ENCODE results near the gene MAN2B2. TPM values are rescaled to one million over a fixed set of nuclear protein-coding genes. Genes with fewer than 3 reads are reported as not detected.

The MAN2B2 gene
- total RNA-seq, 1 experiment from 2014 or later, result 20.5 TPM

DNA sequence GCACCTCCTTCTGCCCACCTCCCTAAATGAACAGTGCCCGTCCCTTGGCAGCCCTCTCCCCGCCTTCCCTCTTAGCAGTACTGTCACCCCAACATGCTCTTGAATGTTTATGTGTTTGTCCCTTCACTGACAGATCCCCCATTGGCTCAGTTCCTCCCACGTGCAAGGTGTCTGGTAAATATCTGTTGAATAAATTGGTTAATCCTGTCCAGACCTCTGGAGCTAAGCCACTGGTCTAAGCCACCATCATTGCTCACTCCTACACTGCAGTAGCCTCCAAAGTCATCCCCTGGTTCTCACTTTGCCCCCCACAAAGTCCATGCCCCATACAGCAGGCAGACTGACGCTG lies 26.1 kb upstream of the MAN2B2 start:
- H3K36me3 Mint-ChIP-seq (ENCODE audit: insufficient read depth, unreplicated experiment), result no peaks in the 10 kb centered on the region
- H3K4me3 ChIP-seq (ENCODE audit: low read depth, low read length), result no peak overlapping the region
- no TSS peak for BruUV-seq (replicated peaks)
- H3K27me3 ChIP-seq (replicated peaks; ENCODE audit: control insufficient read depth, insufficient read depth, low read length), result no peaks in the 10 kb centered on the region
- no peaks in the 10 kb centered on the region for H3K4me1 ChIP-seq
- H3K4me3 Mint-ChIP-seq (ENCODE audit: unreplicated experiment), result no peak overlapping the region
- DNase-seq, result no peak
- no peaks in the 10 kb centered on the region for H3K36me3 ChIP-seq (ENCODE audit: control insufficient read depth, insufficient read depth, low read length)
- peaks cover 10% of the 10 kb centered on the region for H3K9me3 Mint-ChIP-seq (ENCODE audit: unreplicated experiment)
- H3K27me3 Mint-ChIP-seq (ENCODE audit: insufficient read depth, unreplicated experiment), result peaks cover 20% of the 10 kb centered on the region
- H3K4me1 Mint-ChIP-seq (ENCODE audit: low read depth, unreplicated experiment), result no peaks in the 10 kb centered on the region
- peaks cover 3% of the 10 kb centered on the region; the same call in 1 of the 2 replicates for H3K9me3 ChIP-seq
- CTCF ChIA-PET, result interaction anchor here (0.6 kb wide), 1 partner anchor 523 kb away, joined by 4 read pairs; no protein-coding TSS in a partner anchor
- intact Hi-C loops (cut with micrococcal nuclease; ENCODE audit: unreplicated experiment), result loop anchor here (2.0 kb wide), 1 partner anchor 204 kb away; no protein-coding TSS in a partner anchor
- H3K27ac Mint-ChIP-seq (ENCODE audit: unreplicated experiment), result no peak overlapping the region
- POLR2A ChIA-PET, result no interaction called here
- TF ChIP-seq, protein P1, sequence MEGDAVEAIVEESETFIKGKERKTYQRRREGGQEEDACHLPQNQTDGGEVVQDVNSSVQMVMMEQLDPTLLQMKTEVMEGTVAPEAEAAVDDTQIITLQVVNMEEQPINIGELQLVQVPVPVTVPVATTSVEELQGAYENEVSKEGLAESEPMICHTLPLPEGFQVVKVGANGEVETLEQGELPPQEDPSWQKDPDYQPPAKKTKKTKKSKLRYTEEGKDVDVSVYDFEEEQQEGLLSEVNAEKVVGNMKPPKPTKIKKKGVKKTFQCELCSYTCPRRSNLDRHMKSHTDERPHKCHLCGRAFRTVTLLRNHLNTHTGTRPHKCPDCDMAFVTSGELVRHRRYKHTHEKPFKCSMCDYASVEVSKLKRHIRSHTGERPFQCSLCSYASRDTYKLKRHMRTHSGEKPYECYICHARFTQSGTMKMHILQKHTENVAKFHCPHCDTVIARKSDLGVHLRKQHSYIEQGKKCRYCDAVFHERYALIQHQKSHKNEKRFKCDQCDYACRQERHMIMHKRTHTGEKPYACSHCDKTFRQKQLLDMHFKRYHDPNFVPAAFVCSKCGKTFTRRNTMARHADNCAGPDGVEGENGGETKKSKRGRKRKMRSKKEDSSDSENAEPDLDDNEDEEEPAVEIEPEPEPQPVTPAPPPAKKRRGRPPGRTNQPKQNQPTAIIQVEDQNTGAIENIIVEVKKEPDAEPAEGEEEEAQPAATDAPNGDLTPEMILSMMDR (IDR thresholded peaks at IDR 0.05; ENCODE audit: insufficient read depth in 1 of 2, low read depth in 1 of 2, low read length in 1 of 2, severe bottlenecking in 1 of 2, unreplicated experiment in 1 of 2), result no peak

DNA sequence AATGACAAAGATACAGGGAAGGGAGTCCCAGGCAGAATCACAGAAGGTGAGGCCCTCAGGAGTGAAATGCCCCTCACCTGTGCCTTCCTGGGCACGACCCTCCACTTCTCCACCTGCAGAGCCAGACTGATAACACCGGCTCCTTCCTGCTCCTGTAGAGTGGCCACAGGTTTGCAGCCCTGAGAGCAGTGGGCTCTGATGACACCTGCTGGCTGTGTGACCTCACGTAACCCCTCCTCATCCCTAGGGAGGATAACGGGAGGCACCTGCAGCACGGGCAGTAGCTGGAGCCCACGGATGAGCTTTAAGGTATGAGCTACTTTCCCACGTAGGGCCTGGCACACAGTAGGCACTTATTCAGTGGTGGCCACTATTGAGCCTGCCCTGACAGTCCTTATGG lies 25.5 kb upstream of the MAN2B2 start:
- Mint-ChIP-seq H3K36me3 (ENCODE audit: insufficient read depth, unreplicated experiment) (no peaks in the 10 kb centered on the region), H3K27me3 (ENCODE audit: insufficient read depth, unreplicated experiment) (peaks cover 20% of the 10 kb centered on the region), H3K4me3 (ENCODE audit: unreplicated experiment) (no peak overlapping the region), H3K4me1 (ENCODE audit: low read depth, unreplicated experiment) (no peaks in the 10 kb centered on the region), H3K9me3 (ENCODE audit: unreplicated experiment) (peaks cover 10% of the 10 kb centered on the region), H3K27ac (ENCODE audit: unreplicated experiment) (no peak overlapping the region)
- H3K9me3 ChIP-seq, result peaks cover 3% of the 10 kb centered on the region; the same call in 1 of the 2 replicates
- H3K27me3 ChIP-seq (replicated peaks; ENCODE audit: control insufficient read depth, insufficient read depth, low read length), result no peaks in the 10 kb centered on the region
- DNase-seq, result no peak
- H3K36me3 ChIP-seq (ENCODE audit: control insufficient read depth, insufficient read depth, low read length), result no peaks in the 10 kb centered on the region
- ChIA-PET POLR2A (no interaction called here), CTCF (interaction anchor here (0.6 kb wide), 1 partner anchor 524 kb away, joined by 4 read pairs; no protein-coding TSS in a partner anchor)
- intact Hi-C loops (cut with micrococcal nuclease; ENCODE audit: unreplicated experiment), result loop anchor here (2.0 kb wide), 1 partner anchor 205 kb away; no protein-coding TSS in a partner anchor
- BruUV-seq (replicated peaks), result no TSS peak
- no peak overlapping the region for H3K4me3 ChIP-seq (ENCODE audit: low read depth, low read length)
- TF ChIP-seq, protein P1 (IDR thresholded peaks at IDR 0.05; ENCODE audit: insufficient read depth in 1 of 2, low read depth in 1 of 2, low read length in 1 of 2, severe bottlenecking in 1 of 2, unreplicated experiment in 1 of 2), result no peak
- no peaks in the 10 kb centered on the region for H3K4me1 ChIP-seq

DNA sequence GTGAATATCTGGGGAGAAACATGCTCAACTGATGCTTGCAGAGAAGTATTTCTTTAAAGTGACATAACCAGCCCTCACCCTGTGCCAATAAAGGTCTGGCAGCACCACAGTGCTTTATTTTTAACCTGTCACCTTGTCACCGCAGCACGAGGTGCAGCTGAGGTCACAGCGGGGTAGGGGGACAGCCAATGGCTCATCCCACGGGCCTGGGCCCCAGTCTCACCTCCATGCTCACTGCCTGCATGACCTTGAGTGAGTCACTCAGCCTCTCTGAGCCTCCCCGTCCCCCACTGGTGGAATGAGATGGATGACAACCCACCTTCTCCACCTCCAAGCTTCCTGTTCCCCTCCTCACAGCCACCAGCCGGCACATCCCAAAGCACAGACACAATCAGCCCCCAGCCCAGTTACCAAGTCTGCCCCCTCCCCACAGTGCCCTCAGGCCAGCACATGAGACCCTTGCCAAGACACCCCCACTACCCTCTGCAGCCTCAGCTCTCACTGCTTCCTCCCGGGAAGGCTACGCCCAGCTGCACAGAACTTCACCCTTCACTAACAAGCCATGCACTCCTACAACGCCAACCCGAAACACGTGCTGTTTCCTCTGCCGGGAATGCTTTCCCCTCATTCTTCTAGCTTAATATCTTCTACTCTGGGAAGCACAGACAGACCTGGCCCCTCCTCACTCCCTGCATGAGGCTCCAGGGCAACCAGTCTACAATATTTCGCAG lies 24.9 kb upstream of the MAN2B2 start:
- Mint-ChIP-seq H3K36me3 (ENCODE audit: insufficient read depth, unreplicated experiment) (no peaks in the 10 kb centered on the region), H3K27me3 (ENCODE audit: insufficient read depth, unreplicated experiment) (peaks cover 19% of the 10 kb centered on the region), H3K4me1 (ENCODE audit: low read depth, unreplicated experiment) (no peaks in the 10 kb centered on the region), H3K27ac (ENCODE audit: unreplicated experiment) (no peak overlapping the region), H3K4me3 (ENCODE audit: unreplicated experiment) (no peak overlapping the region), H3K9me3 (ENCODE audit: unreplicated experiment) (peaks cover 10% of the 10 kb centered on the region)
- H3K4me1 ChIP-seq, result no peaks in the 10 kb centered on the region
- DNase-seq, result no peak
- BruUV-seq (replicated peaks), result no TSS peak
- H3K9me3 ChIP-seq, result peaks cover 3% of the 10 kb centered on the region; the same call in 1 of the 2 replicates
- intact Hi-C loops (cut with micrococcal nuclease; ENCODE audit: unreplicated experiment), result loop anchor here (2.0 kb wide), 1 partner anchor 205 kb away; no protein-coding TSS in a partner anchor
- POLR2A ChIA-PET, result no interaction called here
- no peaks in the 10 kb centered on the region for H3K27me3 ChIP-seq (replicated peaks; ENCODE audit: control insufficient read depth, insufficient read depth, low read length)
- TF ChIP-seq, protein P1 (IDR thresholded peaks at IDR 0.05; ENCODE audit: insufficient read depth in 1 of 2, low read depth in 1 of 2, low read length in 1 of 2, severe bottlenecking in 1 of 2, unreplicated experiment in 1 of 2), result no peak
- H3K4me3 ChIP-seq (ENCODE audit: low read depth, low read length), result no peak overlapping the region
- CTCF ChIA-PET, result no interaction called here
- H3K36me3 ChIP-seq (ENCODE audit: control insufficient read depth, insufficient read depth, low read length), result no peaks in the 10 kb centered on the region
